ENCODE data around the gene UNC79. TPM values are rescaled to one million over a fixed set of nuclear protein-coding genes. Genes with fewer than 3 reads are reported as not detected.

The UNC79 gene
- total RNA-seq, 1 donor = under 0.01 TPM

DNA sequence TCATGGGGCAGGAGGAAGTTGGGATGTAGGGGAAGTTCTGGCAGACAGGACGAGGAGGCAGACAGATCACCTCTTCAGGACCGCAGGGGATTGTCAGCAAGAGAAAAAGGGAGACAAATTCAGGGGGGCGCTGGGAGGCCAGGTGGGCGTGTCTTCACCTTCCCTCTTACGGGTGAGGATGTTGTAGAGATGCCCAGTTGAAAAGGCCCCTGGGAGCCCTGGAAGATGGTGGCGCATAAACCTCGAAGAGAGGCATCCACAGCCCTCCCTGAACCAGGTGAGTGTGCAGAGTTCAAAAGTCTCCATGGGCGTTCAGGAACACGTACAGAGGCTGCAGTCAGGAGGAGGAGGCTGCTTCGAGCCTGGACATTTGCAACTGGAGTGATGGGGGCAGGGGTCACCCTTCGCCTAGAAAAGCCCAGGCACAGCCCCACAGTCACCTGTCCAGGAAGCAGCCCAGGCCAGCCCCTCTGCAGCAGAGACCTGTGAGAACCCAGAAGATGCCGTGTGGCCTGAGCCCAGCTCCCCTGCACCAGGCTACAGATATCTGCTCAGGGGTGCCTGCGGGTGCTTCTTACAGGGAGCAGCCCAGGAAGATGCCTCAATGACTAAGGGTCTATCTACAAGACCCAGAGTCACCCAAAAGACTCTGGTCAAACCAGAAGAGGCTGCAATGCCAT, 283.1 kb downstream of the UNC79 start:
- DNase-seq (ENCODE audit: low read depth) = no peak
- no peak overlapping the region for H3K4me3 ChIP-seq (ENCODE audit: low read depth, low read length)
- TF ChIP-seq, protein P1, sequence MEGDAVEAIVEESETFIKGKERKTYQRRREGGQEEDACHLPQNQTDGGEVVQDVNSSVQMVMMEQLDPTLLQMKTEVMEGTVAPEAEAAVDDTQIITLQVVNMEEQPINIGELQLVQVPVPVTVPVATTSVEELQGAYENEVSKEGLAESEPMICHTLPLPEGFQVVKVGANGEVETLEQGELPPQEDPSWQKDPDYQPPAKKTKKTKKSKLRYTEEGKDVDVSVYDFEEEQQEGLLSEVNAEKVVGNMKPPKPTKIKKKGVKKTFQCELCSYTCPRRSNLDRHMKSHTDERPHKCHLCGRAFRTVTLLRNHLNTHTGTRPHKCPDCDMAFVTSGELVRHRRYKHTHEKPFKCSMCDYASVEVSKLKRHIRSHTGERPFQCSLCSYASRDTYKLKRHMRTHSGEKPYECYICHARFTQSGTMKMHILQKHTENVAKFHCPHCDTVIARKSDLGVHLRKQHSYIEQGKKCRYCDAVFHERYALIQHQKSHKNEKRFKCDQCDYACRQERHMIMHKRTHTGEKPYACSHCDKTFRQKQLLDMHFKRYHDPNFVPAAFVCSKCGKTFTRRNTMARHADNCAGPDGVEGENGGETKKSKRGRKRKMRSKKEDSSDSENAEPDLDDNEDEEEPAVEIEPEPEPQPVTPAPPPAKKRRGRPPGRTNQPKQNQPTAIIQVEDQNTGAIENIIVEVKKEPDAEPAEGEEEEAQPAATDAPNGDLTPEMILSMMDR (IDR thresholded peaks at IDR 0.05; ENCODE audit: insufficient read depth, low read depth, low read length) = no peak

DNA sequence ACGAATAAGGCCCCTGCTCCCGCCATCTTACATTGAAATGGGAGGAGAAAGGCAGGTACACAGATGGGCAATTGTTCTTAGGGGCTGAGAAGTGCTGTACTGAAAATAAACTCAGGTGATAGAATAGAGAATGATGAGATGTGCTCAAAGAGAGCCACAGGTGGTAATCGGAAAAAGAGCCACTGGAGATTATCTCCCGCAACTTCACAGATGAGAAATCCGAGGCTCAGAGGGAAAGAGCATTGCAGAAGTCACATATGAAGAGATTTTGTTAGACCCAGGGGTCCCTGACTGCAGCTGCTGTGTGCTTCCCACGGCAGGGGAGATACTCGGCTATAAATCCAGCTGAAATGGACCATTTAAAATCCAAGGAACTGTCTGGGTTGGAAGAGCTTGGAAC, 283.9 kb downstream of the UNC79 start:
- no peak for DNase-seq (ENCODE audit: low read depth)
- H3K4me3 ChIP-seq (ENCODE audit: low read depth, low read length) = no peak overlapping the region
- TF ChIP-seq, protein P1 (IDR thresholded peaks at IDR 0.05; ENCODE audit: insufficient read depth, low read depth, low read length) = no peak

DNA sequence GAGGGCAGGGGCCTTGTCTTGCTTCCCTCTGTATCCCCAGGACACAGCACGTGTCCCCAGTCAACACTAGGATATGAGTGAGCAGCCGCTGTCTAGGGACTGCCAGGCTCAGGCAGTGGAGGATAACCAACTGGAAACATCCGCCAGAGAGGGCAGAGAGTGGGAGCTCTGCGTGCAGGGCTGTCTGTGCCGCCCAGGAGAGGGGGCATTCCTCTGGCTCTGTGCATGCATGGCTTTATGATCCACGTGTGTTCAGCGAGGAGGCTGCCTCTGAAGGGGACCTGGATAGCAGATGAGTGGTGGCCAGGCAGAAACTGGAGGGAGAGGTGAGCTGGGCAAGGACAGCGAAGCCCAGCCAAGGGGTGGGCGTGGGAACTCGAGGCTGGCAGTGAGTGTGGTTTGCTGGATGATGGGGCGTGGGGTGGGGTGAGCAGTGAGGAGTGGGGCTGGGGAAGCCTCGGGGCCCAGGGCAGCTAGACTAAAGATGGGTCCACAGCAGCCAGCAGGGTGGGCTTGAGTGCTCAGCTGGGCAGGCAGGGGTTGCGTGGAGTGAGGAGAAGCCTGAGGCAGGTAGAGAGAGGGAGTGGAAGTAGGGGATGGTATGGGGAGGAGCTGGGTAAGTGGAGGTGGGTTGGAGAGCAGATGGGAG, 284.7 kb downstream of the UNC79 start:
- H3K4me3 ChIP-seq (ENCODE audit: low read depth, low read length) = no peak overlapping the region
- TF ChIP-seq, protein P1 (IDR thresholded peaks at IDR 0.05; ENCODE audit: insufficient read depth, low read depth, low read length) = no peak
- no peak for DNase-seq (ENCODE audit: low read depth)

DNA sequence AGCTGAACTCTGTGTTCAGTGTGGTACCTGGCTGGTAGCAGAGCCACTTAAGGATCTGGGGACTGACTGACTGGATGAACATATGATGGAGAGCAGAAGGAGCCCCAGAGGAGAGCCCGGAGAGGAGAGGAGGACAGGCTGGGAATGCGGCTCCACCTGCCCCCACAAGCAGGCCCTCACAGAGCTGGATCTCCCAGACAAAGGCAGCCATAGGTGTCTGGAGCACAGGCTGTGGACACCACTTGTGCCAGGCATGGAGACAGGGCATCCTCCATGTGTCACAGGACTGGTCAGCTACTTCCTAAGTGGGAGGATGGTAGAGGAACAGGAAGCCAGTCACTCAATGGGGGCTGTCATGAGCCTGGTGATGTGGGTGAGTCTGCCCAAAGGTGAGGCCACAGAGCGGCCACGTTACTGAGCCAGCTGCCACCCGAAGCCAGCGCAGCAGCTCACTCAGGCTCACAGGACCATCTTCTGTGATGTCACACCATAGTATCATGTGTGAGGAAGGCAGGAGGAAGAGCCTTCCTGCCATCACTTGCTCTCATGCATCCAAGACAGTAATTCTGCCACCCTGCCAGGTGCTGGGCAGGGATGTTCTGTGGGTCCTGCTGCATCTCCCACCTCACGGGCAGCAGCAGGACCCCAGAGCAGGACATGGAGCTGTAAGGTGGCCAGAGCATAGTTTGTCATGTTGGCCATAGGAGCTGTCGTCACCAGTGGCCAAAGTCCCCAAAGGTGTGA, 285.4 kb downstream of the UNC79 start:
- DNase-seq (ENCODE audit: low read depth) = no peak
- TF ChIP-seq, protein P1 (IDR thresholded peaks at IDR 0.05; ENCODE audit: insufficient read depth, low read depth, low read length) = no peak
- H3K4me3 ChIP-seq (ENCODE audit: low read depth, low read length) = no peak overlapping the region

DNA sequence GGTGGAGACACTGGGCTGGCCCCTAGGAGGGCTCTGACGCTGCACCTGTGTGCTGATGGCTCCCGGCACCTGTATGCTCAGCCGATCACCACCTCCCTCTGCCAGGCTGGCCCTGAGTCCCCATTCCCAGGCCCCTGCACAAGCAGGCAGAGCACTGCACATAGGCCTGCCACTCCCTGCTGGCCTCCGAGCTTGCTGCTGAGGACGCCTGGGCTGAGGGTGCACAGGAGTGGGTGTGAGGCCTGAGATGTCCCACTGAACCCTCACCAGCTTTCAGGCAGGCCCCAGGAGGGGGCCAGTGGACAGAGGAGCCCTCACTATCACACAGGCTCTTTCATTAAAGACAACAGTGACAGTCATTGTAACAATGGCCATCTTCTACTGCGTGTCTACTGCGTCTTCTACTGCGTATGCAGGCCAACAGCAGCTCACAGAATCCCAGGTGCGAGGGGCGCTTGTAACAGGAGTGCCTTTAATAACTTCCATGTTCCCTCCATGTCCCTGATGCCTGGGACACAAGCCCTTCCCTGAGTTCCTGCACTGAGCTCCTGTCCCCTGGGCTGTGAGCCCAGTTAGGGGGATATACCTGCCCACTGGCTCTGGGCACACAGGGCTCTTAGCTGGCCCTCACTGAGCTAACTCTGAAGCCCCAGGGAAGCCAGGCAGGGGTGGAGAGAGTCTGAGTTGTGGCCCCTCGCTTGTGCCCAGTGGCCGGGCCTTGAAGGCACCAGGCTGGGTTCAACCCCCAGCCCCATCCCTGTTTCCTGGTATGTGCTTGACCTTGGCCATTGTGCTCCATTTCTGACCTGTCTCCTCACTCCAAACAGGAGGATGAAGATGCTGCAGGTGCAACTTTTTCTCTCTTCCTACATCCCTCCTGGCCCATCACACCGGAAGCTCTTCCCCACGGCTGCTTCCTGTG, 286.3 kb downstream of the UNC79 start:
- no peak for DNase-seq (ENCODE audit: low read depth)
- no peak overlapping the region for H3K4me3 ChIP-seq (ENCODE audit: low read depth, low read length)
- TF ChIP-seq, protein P1 (IDR thresholded peaks at IDR 0.05; ENCODE audit: insufficient read depth, low read depth, low read length) = no peak

DNA sequence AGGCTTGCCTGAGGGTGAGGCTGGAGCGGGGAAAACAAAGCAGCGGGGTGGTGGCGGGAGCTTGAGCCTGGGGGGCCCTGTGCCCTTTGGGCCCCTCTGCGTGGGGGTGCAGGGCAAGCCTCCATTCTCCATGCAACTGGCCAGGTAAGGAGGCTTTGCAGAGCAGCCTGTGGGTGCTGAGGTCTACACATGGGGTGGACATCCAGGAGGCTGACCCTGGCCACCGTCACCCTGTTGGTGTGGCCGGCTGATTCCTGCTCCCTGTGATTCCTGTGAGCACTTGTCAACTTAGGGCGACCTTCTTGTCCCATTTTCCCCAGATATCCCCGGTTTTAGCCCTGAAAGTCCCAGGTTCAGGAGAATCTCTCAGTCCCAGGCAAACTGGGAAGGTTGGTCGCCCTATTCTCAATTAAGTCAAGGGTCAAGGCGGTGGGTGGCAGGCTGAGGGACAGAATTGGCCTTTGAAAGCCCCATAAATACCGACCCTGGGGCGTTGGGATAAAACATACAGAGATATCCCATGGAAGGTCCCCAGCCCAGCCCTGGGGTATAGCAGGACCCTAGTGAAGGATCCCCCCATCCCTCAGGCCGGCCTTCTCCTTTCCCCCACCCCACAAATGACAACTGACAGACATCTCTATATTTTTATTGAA, 287.1 kb downstream of the UNC79 start:
- no peak for DNase-seq (ENCODE audit: low read depth)

More for the DNA sequence above, 287.1 kb downstream of the UNC79 start:
- no peak overlapping the region for H3K4me3 ChIP-seq (ENCODE audit: low read depth, low read length)
- TF ChIP-seq, protein P1 (IDR thresholded peaks at IDR 0.05; ENCODE audit: insufficient read depth, low read depth, low read length) = no peak

All from fibroblast of villous mesenchyme (primary cell).